Ovary (tissue), 3 donors: ENCODE results near the gene TEX2.

Experiments
- EP300 ChIP-seq: sonication (generic); formaldehyde crosslinking; IDR thresholded peaks from one replicate; pipeline ENCODE4 v1.6.1; 2017; ENCODE audit warnings: antibody characterized with exemption
- TF ChIP-seq, protein P1 (sequence below), 3 donors: fragments of 450-650 bp in 2 of 3; fragments of 200-600 bp in 1 of 3; IDR thresholded peaks; one replicate each; pipeline versions ENCODE4 v1.5.1 to v1.8.0; 2016 to 2022; ENCODE audit warnings: antibody characterized with exemption in 3 of 3, mild to moderate bottlenecking in 1 of 3
- donor health status: DM: no; HTN: no; CAD: no.

DNA sequence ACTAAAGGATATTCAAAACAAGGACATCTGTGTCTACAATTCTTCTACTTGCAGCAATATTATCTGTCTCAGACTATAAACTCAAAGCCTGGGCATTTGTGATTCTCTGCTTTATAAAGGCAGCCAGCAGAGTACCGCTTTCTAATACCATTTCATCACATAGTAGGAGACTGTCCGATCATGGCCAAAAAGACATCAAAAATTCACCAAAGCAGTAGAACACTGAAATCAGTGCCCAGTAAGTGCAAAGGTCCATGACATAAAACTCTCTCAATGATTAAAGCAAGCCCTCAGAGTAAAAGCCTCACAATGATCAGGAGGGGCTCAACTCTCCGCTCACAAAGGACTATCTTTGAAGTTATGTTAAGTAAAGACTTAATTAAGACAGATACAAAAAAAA, 156.1 kb downstream of the TEX2 start:
- TF ChIP-seq, protein P1, sequence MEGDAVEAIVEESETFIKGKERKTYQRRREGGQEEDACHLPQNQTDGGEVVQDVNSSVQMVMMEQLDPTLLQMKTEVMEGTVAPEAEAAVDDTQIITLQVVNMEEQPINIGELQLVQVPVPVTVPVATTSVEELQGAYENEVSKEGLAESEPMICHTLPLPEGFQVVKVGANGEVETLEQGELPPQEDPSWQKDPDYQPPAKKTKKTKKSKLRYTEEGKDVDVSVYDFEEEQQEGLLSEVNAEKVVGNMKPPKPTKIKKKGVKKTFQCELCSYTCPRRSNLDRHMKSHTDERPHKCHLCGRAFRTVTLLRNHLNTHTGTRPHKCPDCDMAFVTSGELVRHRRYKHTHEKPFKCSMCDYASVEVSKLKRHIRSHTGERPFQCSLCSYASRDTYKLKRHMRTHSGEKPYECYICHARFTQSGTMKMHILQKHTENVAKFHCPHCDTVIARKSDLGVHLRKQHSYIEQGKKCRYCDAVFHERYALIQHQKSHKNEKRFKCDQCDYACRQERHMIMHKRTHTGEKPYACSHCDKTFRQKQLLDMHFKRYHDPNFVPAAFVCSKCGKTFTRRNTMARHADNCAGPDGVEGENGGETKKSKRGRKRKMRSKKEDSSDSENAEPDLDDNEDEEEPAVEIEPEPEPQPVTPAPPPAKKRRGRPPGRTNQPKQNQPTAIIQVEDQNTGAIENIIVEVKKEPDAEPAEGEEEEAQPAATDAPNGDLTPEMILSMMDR (IDR thresholded peaks at IDR 0.05), result no peak
- TF ChIP-seq EP300, result no peak
